ENCODE measurements around the gene HPN. TPM values are rescaled to one million over a fixed set of nuclear protein-coding genes. Genes with fewer than 3 reads are reported as not detected.
A peak's percentile ranks its signal among the peaks of the same experiment; 100 is the strongest.

Gene HPN
- total RNA-seq, 4 donors from 2014 or later = 0.67 to 1.4 TPM; not detected in 2

DNA sequence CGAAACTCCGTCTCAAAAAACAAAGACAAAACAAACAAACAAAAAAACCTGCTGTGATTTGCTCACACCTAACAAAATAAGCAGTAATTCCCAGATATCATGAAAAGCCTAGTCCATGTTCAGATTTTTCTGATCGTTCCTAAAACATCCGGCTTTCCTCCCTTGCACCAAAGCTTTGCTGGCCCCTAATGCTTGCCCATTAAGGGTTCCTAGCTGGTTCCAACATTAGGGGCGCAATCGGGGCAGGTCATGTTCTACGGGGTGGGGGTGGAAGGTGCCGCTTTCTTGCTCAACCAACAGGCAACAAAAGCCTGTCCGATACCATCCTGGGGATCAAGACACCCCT lies 48.6 kb downstream of the HPN start:
- TF ChIP-seq, protein P1, sequence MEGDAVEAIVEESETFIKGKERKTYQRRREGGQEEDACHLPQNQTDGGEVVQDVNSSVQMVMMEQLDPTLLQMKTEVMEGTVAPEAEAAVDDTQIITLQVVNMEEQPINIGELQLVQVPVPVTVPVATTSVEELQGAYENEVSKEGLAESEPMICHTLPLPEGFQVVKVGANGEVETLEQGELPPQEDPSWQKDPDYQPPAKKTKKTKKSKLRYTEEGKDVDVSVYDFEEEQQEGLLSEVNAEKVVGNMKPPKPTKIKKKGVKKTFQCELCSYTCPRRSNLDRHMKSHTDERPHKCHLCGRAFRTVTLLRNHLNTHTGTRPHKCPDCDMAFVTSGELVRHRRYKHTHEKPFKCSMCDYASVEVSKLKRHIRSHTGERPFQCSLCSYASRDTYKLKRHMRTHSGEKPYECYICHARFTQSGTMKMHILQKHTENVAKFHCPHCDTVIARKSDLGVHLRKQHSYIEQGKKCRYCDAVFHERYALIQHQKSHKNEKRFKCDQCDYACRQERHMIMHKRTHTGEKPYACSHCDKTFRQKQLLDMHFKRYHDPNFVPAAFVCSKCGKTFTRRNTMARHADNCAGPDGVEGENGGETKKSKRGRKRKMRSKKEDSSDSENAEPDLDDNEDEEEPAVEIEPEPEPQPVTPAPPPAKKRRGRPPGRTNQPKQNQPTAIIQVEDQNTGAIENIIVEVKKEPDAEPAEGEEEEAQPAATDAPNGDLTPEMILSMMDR (IDR thresholded peaks at IDR 0.05) = no peak
- TF ChIP-seq POLR2A (IDR thresholded peaks at IDR 0.05) = no peak
- no peak overlapping the region for H3K27ac ChIP-seq
- DNase-seq = no peak
- no peaks in the 10 kb centered on the region for H3K9me3 ChIP-seq
- H3K4me3 ChIP-seq = no peak overlapping the region
- H3K36me3 ChIP-seq = no peaks in the 10 kb centered on the region
- no peaks in the 10 kb centered on the region for H3K27me3 ChIP-seq
- H3K4me1 ChIP-seq = peaks cover 0 to 11% (median 10%) of the 10 kb centered on the region in 4 donors

DNA sequence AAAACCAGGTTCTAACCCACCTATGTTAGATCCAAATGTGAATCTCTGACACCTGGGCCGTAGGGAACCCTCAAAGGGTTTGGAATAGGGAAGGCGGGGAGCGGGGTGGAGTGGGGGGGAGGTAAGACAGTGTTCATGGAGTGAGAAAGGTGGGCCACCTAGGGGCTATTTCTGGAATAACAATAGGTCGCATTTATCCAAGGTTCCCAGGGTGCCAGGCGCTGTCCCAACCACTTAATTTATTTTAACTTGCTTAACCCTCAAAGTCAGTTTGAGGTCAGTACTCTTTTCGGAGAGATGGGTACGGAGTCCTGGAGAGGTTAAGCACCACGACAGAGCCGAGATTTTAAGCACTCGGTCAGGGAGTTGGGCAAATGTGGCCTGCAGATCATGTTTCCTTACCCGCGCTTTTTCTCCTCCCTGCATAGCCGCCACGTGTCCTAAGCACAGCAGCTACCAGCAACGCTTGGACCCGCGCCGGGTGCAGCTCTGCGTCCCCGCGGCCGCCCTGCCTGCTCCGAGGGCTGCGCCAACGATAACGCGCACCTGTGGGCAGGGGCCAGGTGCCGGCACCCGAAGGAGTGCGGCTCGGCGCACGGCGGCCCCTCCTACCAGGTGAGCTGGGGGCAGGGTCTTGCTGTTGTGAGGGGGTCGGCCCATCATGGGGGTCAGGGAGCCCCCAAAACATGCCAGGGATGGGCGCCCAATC lies 49.1 kb downstream of the HPN start:
- H3K4me1 ChIP-seq = peaks cover 0 to 11% (median 9%) of the 10 kb centered on the region in 4 donors
- TF ChIP-seq POLR2A (IDR thresholded peaks at IDR 0.05) = no peak
- TF ChIP-seq, protein P1 (IDR thresholded peaks at IDR 0.05) = peak; percentile 35 to 66 (median 49)
- peak in 2 of 3 donors; percentile 69 to 74 for DNase-seq
- no peaks in the 10 kb centered on the region for H3K27me3 ChIP-seq
- no peak overlapping the region for H3K4me3 ChIP-seq
- no peaks in the 10 kb centered on the region for H3K36me3 ChIP-seq
- H3K27ac ChIP-seq = no peak overlapping the region
- H3K9me3 ChIP-seq = no peaks in the 10 kb centered on the region

DNA sequence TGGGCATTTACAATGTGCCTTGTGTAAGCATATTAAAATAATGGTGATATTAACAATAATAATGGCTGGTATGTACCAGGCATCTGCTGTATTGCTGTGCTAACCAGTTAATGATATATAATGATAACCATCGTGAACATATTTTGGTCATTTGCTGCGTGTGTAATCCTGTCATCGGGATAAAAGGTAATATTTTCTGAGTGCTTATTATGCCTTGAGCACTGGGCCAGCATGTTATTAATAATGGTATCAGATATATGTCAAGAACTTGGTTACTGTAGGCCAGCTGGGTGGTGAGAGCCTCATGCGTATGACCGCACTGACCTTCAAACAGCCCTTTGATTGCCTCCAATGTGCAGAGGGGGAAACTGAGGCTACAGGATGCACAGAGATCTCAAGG lies 51.9 kb downstream of the HPN start:
- Histone ChIP-seq H3K4me3 (no peak overlapping the region), H3K27ac (no peak overlapping the region), H3K36me3 (no peaks in the 10 kb centered on the region), H3K4me1 (peaks cover 0 to 9% (median 0%) of the 10 kb centered on the region in 4 donors), H3K9me3 (no peaks in the 10 kb centered on the region), H3K27me3 (no peaks in the 10 kb centered on the region)
- DNase-seq = no peak
- no peak for TF ChIP-seq POLR2A (IDR thresholded peaks at IDR 0.05)
- TF ChIP-seq, protein P1 (IDR thresholded peaks at IDR 0.05) = no peak

DNA sequence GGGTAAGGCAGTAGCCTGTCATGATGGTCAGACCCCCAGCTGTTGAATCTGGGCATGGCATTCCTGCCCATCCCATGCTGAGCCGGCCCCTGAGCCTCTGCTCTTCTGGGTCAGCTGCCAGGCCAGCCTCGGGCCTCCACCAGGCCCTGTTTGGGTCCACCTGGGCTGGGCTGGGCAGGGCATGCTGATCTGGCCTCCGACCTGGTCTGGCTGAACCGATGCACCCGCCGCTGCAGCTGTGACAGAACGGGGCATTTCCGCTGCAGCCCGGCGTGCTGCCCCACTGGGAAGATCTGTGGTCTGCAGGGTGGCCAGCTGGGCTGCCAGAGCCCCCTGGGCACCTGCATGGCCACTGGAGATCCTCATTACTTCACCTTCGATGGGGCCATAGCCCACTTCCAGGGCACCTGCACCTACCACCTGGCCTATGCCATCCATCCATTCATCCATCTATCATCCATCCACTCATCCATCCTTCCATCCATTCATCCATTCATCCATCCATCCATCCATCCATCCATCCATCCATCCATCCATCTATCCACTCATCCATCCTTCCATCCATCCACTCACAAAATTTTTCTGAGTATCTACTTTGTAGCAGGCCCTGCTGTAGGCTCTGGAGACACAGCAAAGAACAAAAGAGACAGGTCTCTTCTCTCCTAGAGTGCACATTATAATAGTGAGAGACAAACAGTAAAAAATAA lies 52.6 kb downstream of the HPN start:
- TF ChIP-seq, protein P1 (IDR thresholded peaks at IDR 0.05) = no peak
- TF ChIP-seq POLR2A (IDR thresholded peaks at IDR 0.05) = no peak

DNA sequence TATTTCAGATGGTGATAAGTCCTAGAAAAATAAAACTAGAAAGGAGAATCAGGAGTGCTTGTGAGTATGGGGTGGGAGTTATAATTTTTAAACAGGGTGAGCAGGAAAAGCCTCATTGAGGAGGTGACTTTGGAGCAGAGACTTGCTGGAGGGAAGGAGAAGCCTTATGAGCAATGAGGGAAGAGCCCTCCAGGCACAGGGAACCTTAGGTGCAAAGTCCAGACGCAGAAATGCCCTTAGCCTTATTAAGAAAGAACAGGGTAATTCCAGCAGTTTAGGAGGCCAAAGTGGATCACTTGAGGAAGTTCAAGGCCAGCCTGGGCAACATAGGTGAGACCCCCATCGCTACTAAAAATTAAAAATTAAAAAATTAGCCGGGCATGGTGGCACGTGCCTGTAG lies 53.1 kb downstream of the HPN start:
- Histone ChIP-seq H3K27me3 (no peaks in the 10 kb centered on the region), H3K36me3 (no peaks in the 10 kb centered on the region), H3K4me1 (peaks cover 0 to 9% (median 0%) of the 10 kb centered on the region in 4 donors), H3K9me3 (no peaks in the 10 kb centered on the region), H3K27ac (no peak overlapping the region), H3K4me3 (no peak overlapping the region)
- TF ChIP-seq, protein P1 (IDR thresholded peaks at IDR 0.05) = no peak
- no peak for TF ChIP-seq POLR2A (IDR thresholded peaks at IDR 0.05)
- DNase-seq = no peak

More for the DNA sequence above, 52.6 kb downstream of the HPN start:
- Histone ChIP-seq H3K27me3 (no peaks in the 10 kb centered on the region), H3K36me3 (no peaks in the 10 kb centered on the region), H3K4me1 (peaks cover 0 to 9% (median 0%) of the 10 kb centered on the region in 4 donors), H3K4me3 (no peak overlapping the region), H3K9me3 (no peaks in the 10 kb centered on the region), H3K27ac (no peak overlapping the region)
- DNase-seq = no peak

Data from Peyer's patch (tissue), 4 donors.